D721Med (cell line): ENCODE measurements around the gene AGPAT2.

ENCODE experiments used
- DNase-seq: peaks from one replicate; pipeline ENCODE4 v3.0.0; 2011; ENCODE audit warnings: low spot score; ENCODE audit not compliant: insufficient read length
- FAIRE-seq: peaks from 2 replicates; lab custom pipeline; 2011; peaks lifted over from hg19 to GRCh38; lab: Jason Lieb, UNC
- CTCF ChIP-seq: IDR thresholded peaks from 2 replicates; pipeline ENCODE4 v1.5.1; 2012; ENCODE audit warnings: mild to moderate bottlenecking, control low read depth; ENCODE audit not compliant: insufficient read depth; ENCODE audit errors: missing control alignments

The AGPAT2 gene

DNA sequence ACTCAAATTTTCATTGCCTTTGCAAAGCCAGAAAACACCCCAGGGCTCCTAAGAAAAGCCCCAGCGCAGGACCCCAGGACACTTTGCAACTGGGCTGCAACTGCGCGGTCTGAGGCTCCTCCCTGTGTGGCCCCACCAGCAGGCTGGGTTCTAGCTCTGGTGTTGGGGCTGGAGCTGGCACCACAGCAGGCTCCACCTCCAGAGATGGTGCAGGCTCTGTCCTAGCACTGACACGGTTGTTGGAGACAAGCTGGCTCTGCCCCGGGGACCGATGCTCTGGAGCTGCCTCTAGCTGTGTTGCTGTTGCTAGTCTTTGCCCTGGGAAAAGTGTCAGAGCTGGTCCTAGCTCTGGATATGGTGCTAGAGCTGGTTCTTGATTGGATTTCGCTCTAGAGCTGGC, 41.9 kb upstream of the AGPAT2 start:
- FAIRE-seq: no peak
- TF ChIP-seq CTCF: no peak
- DNase-seq: no peak

DNA sequence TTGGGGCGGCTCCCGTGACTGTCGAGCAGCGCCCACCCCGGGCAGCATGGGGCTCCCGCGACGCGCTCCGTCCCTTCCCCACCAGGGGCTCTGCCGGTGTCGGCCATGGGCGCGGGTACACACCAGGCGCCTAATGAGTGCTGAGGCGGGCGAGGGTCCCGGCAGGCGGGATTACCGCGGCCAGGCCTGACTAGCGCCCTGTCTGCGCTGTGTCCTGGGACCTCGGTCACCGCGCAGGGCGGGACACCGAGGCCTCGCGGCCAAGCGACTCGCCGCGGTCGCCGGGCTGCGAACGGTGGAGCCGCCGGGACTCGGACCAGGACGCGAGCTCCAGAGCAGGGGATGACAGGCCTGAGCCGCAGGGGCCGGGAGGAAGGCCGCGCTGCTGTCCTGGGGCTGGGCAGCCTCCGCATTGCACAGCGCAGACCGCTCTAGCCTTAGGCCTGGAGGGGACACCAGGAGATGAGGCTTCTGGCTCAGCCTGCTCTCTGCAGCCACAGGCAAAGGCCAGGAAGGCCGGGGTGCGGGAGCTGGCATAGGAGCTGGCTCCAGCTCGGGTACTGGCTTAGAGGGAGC, 41.4 kb upstream of the AGPAT2 start:
- DNase-seq (no peak), FAIRE-seq (no peak)
- TF ChIP-seq CTCF: no peak

GRCh38 chr9:136728080-136728547, 40.9 kb upstream of the AGPAT2 start:
- no peak for FAIRE-seq
- TF ChIP-seq CTCF: peak; percentile 77
- peak; percentile 95 for DNase-seq

DNA sequence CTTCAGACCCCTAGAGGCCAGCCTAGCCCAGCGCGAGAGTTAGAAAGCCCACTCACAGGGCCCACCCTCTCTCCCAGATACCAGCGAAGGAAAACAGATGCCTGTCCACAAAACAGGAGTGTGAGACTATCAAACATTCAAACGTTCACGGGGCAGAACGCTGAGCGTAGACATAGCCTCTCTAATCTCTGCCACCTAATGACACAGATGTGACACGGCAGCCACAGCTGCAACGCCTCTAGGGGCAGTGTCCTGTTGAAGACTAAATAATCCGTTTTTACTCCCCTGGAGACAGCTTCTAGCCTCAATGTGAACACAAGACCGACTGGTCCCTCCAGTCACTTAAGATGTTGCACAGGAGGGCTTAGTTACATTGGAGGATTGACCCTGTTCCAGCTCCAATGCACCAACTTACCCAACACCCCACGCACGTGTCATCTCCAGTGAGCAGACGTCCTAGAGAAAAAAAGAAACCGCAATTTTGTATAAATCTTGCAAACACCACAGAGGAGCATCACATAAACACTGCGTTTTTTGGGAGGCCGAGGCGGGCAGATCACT, 39.5 kb upstream of the AGPAT2 start:
- DNase-seq (no peak), FAIRE-seq (no peak)
- peak; percentile 25 for TF ChIP-seq CTCF

DNA sequence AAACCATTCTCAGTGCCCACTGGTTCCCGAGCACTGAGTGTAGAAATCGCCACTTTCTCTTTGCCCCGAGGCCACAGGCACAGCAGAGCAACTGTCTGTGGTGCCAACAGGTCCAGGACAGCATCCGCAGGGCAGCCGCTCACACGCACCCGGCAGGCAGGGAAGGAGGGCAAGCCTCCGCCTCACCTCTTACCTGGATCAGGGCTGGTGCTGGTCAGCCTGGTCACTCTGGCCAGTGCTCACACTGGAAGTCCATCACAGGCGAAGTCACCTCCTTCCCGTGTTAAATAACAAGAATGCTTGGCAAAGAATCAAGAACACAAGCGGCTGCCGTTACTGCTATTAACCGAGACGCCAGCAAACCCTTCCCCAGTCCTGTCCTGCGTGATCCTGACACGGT, 38.9 kb upstream of the AGPAT2 start:
- TF ChIP-seq CTCF: no peak
- DNase-seq (no peak), FAIRE-seq (no peak)

DNA sequence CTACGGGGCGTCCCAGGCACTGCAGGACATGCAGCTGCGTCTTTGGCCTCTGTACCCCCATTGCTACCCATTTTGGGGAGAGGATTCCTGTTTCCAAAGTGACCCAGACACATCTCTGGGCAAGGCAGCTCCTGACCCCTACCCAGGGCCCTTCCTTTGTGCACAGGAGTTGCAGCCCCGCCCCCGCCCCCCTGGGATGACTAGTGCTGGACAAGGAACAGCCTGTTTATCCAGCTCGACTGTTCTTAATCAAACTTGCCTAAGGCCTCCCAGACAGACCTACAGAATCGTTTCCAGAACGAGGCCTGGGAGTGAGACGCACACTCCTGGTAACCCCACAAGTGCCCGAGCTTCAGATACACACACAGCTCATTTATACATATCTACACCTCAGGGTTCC, 38.4 kb upstream of the AGPAT2 start:
- FAIRE-seq (no peak), DNase-seq (no peak)
- no peak for TF ChIP-seq CTCF

- DNase-seq: no peak
These were observed 37.5 kb upstream of the AGPAT2 start for GRCh38 chr9:136724772-136725171.

More at GRCh38 chr9:136724772-136725171, 37.5 kb upstream of the AGPAT2 start:
- no peak for TF ChIP-seq CTCF
- FAIRE-seq: no peak
